Measurements from ENCODE around the gene SLC6A11.
A peak's percentile ranks its signal among the peaks of the same experiment; 100 is the strongest.

Gene SLC6A11

DNA sequence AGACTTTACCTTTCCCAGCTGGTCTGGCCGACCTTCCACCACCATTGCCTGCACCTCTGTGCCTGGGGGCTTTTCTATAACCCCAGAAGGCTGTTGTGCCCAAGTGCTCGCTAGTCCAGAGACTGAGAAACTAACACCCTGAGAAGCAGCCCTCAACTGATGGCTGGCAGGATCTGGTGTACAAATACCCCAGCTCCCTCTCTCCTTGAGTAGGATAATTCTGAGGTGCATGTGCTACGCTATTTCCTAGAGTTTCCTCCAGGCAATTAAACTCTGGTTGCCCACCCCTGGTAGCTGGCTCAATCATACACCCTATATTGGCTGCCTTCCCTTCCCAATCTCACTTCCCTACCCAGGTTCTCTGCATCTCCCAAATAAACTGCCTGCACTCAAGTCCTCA lies 165.0 kb downstream of the SLC6A11 start:
- no peaks in the 10 kb centered on the region for H3K27me3 ChIP-seq (ENCODE audit: control insufficient read depth, insufficient read depth, low read length)
- no peaks in the 10 kb centered on the region for H3K9me3 ChIP-seq (ENCODE audit: control insufficient read depth, low read length)
- no peaks in the 10 kb centered on the region for H3K4me1 ChIP-seq
- H3K4me3 ChIP-seq (ENCODE audit: low read depth, low read length): no peak overlapping the region
- TF ChIP-seq, protein P1, sequence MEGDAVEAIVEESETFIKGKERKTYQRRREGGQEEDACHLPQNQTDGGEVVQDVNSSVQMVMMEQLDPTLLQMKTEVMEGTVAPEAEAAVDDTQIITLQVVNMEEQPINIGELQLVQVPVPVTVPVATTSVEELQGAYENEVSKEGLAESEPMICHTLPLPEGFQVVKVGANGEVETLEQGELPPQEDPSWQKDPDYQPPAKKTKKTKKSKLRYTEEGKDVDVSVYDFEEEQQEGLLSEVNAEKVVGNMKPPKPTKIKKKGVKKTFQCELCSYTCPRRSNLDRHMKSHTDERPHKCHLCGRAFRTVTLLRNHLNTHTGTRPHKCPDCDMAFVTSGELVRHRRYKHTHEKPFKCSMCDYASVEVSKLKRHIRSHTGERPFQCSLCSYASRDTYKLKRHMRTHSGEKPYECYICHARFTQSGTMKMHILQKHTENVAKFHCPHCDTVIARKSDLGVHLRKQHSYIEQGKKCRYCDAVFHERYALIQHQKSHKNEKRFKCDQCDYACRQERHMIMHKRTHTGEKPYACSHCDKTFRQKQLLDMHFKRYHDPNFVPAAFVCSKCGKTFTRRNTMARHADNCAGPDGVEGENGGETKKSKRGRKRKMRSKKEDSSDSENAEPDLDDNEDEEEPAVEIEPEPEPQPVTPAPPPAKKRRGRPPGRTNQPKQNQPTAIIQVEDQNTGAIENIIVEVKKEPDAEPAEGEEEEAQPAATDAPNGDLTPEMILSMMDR (IDR thresholded peaks at IDR 0.05): no peak
- no peak overlapping the region for H3K4me2 ChIP-seq (ENCODE audit: low read length)
- H3K9ac ChIP-seq: no peak overlapping the region
- H3K27ac ChIP-seq: no peak overlapping the region
- H2AFZ ChIP-seq: no peak overlapping the region
- H3K36me3 ChIP-seq (ENCODE audit: control insufficient read depth, insufficient read depth, low read length): no peaks in the 10 kb centered on the region
- no peaks in the 10 kb centered on the region for H3K79me2 ChIP-seq

DNA sequence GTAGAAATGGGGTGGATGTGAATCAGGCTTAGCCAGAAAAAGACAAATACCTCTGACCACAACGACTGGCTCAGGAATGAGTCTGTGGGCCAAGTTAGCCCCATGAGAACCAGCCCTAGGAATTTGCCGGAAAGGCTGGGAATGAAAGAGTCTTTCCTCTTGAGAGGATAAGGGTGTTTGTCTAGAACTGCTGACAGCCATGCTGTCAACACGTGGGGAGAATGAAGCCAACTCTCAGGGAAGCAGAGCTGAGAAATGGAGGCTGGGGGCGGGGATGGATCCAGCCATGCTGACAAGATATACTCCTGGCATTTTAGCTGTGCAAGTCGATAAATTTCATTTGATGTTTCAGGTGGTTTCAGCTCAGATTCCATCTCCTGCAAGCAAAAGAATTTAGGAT lies 165.9 kb downstream of the SLC6A11 start:
- Histone ChIP-seq H3K36me3 (ENCODE audit: control insufficient read depth, insufficient read depth, low read length) (no peaks in the 10 kb centered on the region), H3K79me2 (no peaks in the 10 kb centered on the region), H3K4me3 (ENCODE audit: low read depth, low read length) (no peak overlapping the region), H3K4me1 (peaks cover 4% of the 10 kb centered on the region), H3K27me3 (ENCODE audit: control insufficient read depth, insufficient read depth, low read length) (no peaks in the 10 kb centered on the region), H2AFZ (no peak overlapping the region), H3K27ac (no peak overlapping the region), H3K9ac (no peak overlapping the region), H3K9me3 (ENCODE audit: control insufficient read depth, low read length) (no peaks in the 10 kb centered on the region), H3K4me2 (ENCODE audit: low read length) (no peak overlapping the region)
- TF ChIP-seq, protein P1 (IDR thresholded peaks at IDR 0.05): no peak

DNA sequence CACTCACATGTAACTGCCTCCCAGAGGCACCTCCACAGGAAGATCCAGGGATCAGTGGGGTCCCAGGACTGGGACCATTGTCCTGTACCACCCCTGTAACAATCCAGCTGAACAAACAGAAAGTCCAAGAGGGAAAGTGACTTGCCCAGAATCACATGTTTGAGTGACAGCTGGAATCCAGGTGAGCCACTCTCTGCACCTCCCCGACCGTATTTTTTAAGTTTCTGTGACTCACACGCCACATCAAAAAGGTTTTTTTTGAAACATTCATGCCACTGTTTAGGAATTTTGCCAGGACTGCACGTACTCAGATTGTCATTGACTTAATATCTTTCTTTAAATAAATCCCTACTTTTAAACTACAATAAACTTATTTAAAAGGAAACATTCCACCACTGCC lies 166.8 kb downstream of the SLC6A11 start:
- no peaks in the 10 kb centered on the region for H3K79me2 ChIP-seq
- H3K36me3 ChIP-seq (ENCODE audit: control insufficient read depth, insufficient read depth, low read length): no peaks in the 10 kb centered on the region
- H3K27me3 ChIP-seq (ENCODE audit: control insufficient read depth, insufficient read depth, low read length): no peaks in the 10 kb centered on the region
- H3K4me2 ChIP-seq (ENCODE audit: low read length): peak overlapping the region; percentile 54
- H3K9me3 ChIP-seq (ENCODE audit: control insufficient read depth, low read length): no peaks in the 10 kb centered on the region
- no peak overlapping the region for H3K9ac ChIP-seq
- TF ChIP-seq, protein P1 (IDR thresholded peaks at IDR 0.05): no peak
- H3K4me3 ChIP-seq (ENCODE audit: low read depth, low read length): no peak overlapping the region
- H3K4me1 ChIP-seq: peaks cover 7% of the 10 kb centered on the region
- no peak overlapping the region for H3K27ac ChIP-seq
- peak overlapping the region; percentile 67 for H2AFZ ChIP-seq

DNA sequence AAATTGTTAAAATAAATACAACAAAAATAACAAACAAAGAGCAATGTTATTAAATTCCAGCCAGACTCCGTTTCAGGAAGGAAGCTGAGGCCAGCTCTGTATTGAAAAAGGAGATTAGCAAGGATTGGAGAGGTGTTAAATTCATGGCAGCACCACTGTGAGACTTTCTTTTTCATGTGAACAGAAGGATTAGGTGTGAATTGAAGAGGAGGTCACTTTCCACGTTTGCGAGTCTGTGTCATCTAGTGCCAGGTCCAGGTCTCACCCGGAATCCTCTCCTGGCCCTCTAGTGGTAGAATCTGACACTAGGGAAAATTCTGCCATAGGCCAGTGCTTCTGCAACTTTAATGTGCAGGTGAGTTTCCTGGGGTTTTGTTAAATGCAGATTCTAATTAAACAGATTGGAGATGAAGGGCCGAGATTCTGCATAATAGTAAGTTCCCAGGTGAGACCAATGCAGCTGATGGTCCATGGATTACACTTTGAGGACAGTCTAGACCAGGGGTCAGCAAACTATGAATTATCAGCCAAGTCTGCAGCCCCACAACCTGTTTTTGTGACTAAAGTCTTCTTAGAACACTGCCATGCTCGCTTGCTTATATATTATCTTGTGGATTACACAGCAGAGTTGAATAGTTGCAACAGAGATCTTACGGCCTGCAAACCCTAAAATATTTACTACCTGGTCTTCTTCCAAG lies 167.3 kb downstream of the SLC6A11 start:
- no peaks in the 10 kb centered on the region for H3K27me3 ChIP-seq (ENCODE audit: control insufficient read depth, insufficient read depth, low read length)
- no peak overlapping the region for H3K27ac ChIP-seq
- H3K79me2 ChIP-seq: no peaks in the 10 kb centered on the region
- H3K36me3 ChIP-seq (ENCODE audit: control insufficient read depth, insufficient read depth, low read length): no peaks in the 10 kb centered on the region
- H3K9ac ChIP-seq: no peak overlapping the region
- peaks cover 7% of the 10 kb centered on the region for H3K4me1 ChIP-seq
- H3K9me3 ChIP-seq (ENCODE audit: control insufficient read depth, low read length): no peaks in the 10 kb centered on the region
- H3K4me2 ChIP-seq (ENCODE audit: low read length): peak overlapping the region; percentile 54
- H2AFZ ChIP-seq: peak overlapping the region; percentile 67
- H3K4me3 ChIP-seq (ENCODE audit: low read depth, low read length): no peak overlapping the region
- TF ChIP-seq, protein P1 (IDR thresholded peaks at IDR 0.05): peak; percentile 87

DNA sequence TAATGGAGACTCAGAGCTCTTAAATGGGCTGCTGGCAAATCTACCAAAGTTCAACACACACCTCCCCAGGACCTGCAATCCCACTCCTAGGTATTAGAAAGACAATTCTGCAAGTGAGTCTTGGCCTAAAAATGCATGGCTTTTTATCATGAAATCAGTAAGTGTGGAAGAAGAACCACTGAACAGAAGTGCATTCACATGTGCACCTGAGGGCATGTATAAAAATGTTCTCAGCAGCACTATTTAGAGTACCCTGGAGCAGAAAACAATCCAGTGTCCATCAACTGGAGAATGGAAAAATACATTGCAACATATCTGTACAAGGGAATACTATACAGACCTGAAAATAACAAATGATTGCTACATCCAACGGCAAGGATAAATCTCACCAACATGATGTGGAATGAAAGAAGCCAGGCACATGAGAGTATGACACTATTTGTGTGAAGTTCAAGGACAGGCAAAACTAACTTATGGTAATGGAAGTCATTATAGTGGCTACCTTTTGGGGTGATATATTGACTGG lies 168.4 kb downstream of the SLC6A11 start:
- H3K4me2 ChIP-seq (ENCODE audit: low read length): no peak overlapping the region
- H3K27me3 ChIP-seq (ENCODE audit: control insufficient read depth, insufficient read depth, low read length): no peaks in the 10 kb centered on the region
- TF ChIP-seq, protein P1 (IDR thresholded peaks at IDR 0.05): no peak
- H3K9me3 ChIP-seq (ENCODE audit: control insufficient read depth, low read length): no peaks in the 10 kb centered on the region
- no peak overlapping the region for H3K4me3 ChIP-seq (ENCODE audit: low read depth, low read length)
- no peaks in the 10 kb centered on the region for H3K79me2 ChIP-seq
- H3K36me3 ChIP-seq (ENCODE audit: control insufficient read depth, insufficient read depth, low read length): no peaks in the 10 kb centered on the region
- no peak overlapping the region for H2AFZ ChIP-seq
- H3K4me1 ChIP-seq: peaks cover 7% of the 10 kb centered on the region
- no peak overlapping the region for H3K27ac ChIP-seq
- no peak overlapping the region for H3K9ac ChIP-seq
